Fibroblast of villous mesenchyme (primary cell): ENCODE results near the gene PRG3. TPM values are rescaled to one million over a fixed set of nuclear protein-coding genes. Genes with fewer than 3 reads are reported as not detected.

Experiments
- DNase-seq: peaks from one replicate; pipeline ENCODE4 v3.0.0-alpha.2; 2010; ENCODE audit warnings: low read depth
- H3K4me3 ChIP-seq: 2 replicates; pipeline ENCODE4 v1.5.1; 2011; ENCODE audit warnings: low read depth, mild to moderate bottlenecking, low read length
- CTCF ChIP-seq: IDR thresholded peaks from 2 replicates; pipeline ENCODE4 v1.5.1; 2012; ENCODE audit warnings: low read depth, mild to moderate bottlenecking, low read length; ENCODE audit not compliant: insufficient read depth
- total RNA-seq: library from RNA; depleted of rRNA; stranded (reverse); fragments of >200 nt; gene quantifications from 2 replicates; pipeline ENCODE4 v1.2.3, GENCODE V29; 2012

PRG3 gene
- total RNA-seq = not detected in 2 replicates

GRCh38 chr11:57380975-57381374 is at the start of gene PRG3:
PRG3 (minus strand) TSS chr11:57381150; CDS start chr11:57380708, 442 bp downstream.
- DNase-seq = no peak
- no peak for TF ChIP-seq CTCF
- H3K4me3 ChIP-seq = no peak within 1 kb of the TSS

DNA sequence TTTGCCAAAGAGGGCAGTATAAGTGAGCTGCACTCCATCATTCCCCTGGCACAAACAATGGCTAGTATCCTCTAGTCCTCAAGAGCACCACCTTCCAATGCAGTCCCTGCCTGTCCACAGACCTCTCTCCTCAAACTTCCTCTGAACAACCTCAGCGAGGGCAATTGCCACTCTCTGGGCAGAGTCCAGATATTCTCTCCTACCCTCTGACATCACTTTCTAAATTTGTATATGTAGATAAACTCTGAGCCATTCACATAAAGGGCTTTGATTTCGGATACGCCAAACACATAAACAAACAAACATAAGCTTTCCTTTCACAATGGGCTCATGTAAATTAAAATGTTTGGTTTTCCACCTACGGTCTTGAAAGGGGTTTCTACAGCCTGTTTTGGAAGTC is 49.0 kb upstream of the PRG3 start:
- no peak overlapping the region for H3K4me3 ChIP-seq
- no peak for DNase-seq
- TF ChIP-seq CTCF = no peak

GRCh38 chr11:57428643-57429042 is 47.7 kb upstream of the PRG3 start:
- no peak overlapping the region for H3K4me3 ChIP-seq
- no peak for TF ChIP-seq CTCF
- no peak for DNase-seq

DNA sequence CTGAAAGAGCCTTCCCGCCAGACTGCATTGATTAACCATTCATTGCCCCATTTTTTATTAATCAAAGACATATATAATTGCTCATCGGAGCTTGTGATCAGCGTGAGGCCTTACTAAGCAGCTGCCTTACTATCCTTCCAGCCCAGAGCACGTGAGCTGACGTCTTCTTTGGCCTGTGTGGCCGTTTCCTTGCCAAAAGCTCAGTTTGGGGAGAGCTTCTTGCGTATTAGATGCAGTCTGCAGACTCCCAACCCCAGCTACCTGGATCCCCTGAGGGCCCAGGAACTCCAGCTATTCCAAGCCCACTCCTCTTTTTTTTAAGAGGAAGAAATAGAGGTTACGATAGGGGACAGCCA is 46.8 kb upstream of the PRG3 start:
- peak; percentile 60 for DNase-seq
- TF ChIP-seq CTCF = no peak
- no peak overlapping the region for H3K4me3 ChIP-seq

GRCh38 chr11:57426929-57427726 is 46.2 kb upstream of the PRG3 start, which contains the start of gene SLC43A3:
SLC43A3 (minus strand) TSS chr11:57427121; CDS start chr11:57426172, 949 bp downstream.
- no peak for TF ChIP-seq CTCF
- DNase-seq = peak; percentile 86
- H3K4me3 ChIP-seq = peak within 1 kb of the TSS; percentile 53

DNA sequence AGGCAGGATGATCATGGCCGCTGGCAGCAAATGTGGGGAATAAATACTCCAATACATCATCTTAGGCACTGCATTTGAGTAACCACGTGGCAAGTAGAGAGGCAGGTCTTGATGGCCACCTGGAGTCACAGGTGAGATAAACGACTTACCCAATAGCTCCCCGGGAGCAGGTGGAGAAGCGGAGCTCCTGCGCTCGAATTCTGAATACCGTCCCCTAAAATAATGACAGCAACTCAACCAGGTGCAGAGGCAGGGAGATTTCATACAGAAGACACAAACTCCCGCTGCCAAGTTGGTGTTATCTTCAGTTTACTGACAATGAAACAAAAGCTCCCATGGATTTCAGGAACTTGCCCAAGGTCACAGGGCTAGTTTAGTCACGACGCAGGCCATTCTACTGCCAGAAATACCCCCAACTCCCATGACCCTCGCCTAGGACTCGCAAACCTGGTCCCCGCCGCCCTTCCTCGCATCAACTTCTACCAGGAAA is 45.5 kb upstream of the PRG3 start:
- peak overlapping the region; percentile 53 for H3K4me3 ChIP-seq
- DNase-seq = peak; percentile 32
- no peak for TF ChIP-seq CTCF
